ENCODE results near the gene SLC2A11.

- TF ChIP-seq CTCF (IDR thresholded peaks at IDR 0.05; ENCODE audit: low read depth, low read length) (peak; percentile 73), MAX (IDR thresholded peaks at IDR 0.05; ENCODE audit: low read depth, low read length) (peak; percentile 36; the same call in 1 of the 2 replicates), POLR2A (IDR thresholded peaks at IDR 0.05; ENCODE audit: extremely low read depth, insufficient read length) (peak; percentile 92), MYC (IDR thresholded peaks at IDR 0.05; ENCODE audit: low read depth, low read length) (peak; percentile 79)
Measured at GRCh38 chr22:23893945-23894709, 36.5 kb downstream of the SLC2A11 start, which contains the start of gene MIF.

Data from NB4 (cell line).